ENCODE results near the gene NIPAL4. TPM values are rescaled to one million over a fixed set of nuclear protein-coding genes. Genes with fewer than 3 reads are reported as not detected.

The NIPAL4 gene
- total RNA-seq, 1 experiment from 2014 or later = not detected

DNA sequence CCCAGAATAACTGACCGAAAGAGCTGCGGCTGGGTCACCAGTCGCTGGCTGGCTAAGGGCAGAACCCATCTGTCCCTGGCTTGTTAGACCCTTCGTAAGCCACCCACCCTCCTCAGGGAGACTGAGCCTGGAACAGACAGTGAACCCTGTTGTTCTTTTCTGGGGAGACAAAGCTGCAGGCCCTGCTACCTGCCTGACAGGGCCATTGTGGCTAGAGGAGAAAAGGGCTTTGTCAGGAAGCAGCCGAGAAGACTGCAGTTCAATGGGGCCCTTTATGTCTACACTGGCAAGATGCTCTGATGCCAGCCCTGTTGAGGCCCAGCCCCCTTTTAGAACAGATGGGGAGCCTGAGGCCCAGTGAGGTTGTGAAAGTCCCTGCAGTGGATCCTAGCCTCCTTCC is 3.7 kb upstream of the NIPAL4 start:
- POLR2A ChIA-PET (ENCODE audit: low non-redundant PET) = no interaction called here
- H3K27me3 ChIP-seq (replicated peaks; ENCODE audit: insufficient read depth, low read depth, low read length, poor library complexity) = no peaks in the 10 kb centered on the region
- H3K4me1 ChIP-seq (ENCODE audit: insufficient read depth, low read length, poor library complexity, severe bottlenecking) = peaks cover 8% of the 10 kb centered on the region
- H3K36me3 ChIP-seq (ENCODE audit: insufficient read depth, low read length, poor library complexity, severe bottlenecking) = no peaks in the 10 kb centered on the region
- H3K9me3 ChIP-seq (ENCODE audit: low read depth, low read length, poor library complexity, severe bottlenecking) = no peaks in the 10 kb centered on the region
- DNase-seq (ENCODE audit: low spot score) = no peak
- no peak overlapping the region for H3K27ac ChIP-seq (ENCODE audit: low read depth, low read length, poor library complexity, severe bottlenecking)
- TF ChIP-seq CTCF (conservative IDR thresholded peaks at IDR 0.05; ENCODE audit: low read depth, low read length) (no peak), EZH2 (IDR thresholded peaks at IDR 0.05; ENCODE audit: borderline replicate concordance, low read depth, low read length, poor library complexity, severe bottlenecking) (no peak)
- CTCF ChIA-PET = no interaction called here
- intact Hi-C loops (cut with micrococcal nuclease; ENCODE audit: unreplicated experiment) = no loop called here
- H3K4me3 ChIP-seq (ENCODE audit: low read depth, low read length, poor library complexity, severe bottlenecking) = no peak overlapping the region
- BruUV-seq (replicated peaks) = no TSS peak

DNA sequence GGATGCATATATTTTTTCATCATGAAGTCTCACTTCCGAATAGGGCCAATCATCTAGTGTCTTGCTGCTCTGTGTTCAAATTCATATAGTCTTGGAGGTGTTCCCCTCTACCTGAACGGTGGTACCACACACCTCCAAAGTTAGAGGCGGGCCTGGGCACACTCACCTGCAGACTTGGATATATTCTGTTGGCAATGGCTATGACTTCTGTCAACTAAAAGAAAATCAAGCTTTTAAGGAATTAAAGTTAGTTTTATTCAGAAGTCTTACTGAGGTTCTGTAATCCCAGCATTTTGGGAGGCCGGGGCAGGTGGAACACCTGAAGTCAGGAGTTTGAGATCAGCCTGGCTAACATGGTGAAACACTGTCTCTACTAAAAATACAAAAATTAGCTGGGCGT is 2.6 kb upstream of the NIPAL4 start:
- TF ChIP-seq EZH2 (IDR thresholded peaks at IDR 0.05; ENCODE audit: borderline replicate concordance, low read depth, low read length, poor library complexity, severe bottlenecking) = no peak
- TF ChIP-seq CTCF (conservative IDR thresholded peaks at IDR 0.05; ENCODE audit: low read depth, low read length) = no peak
- Histone ChIP-seq H3K9me3 (ENCODE audit: low read depth, low read length, poor library complexity, severe bottlenecking) (no peaks in the 10 kb centered on the region), H3K27ac (ENCODE audit: low read depth, low read length, poor library complexity, severe bottlenecking) (no peak overlapping the region), H3K4me1 (ENCODE audit: insufficient read depth, low read length, poor library complexity, severe bottlenecking) (peaks cover 8% of the 10 kb centered on the region), H3K36me3 (ENCODE audit: insufficient read depth, low read length, poor library complexity, severe bottlenecking) (no peaks in the 10 kb centered on the region), H3K4me3 (ENCODE audit: low read depth, low read length, poor library complexity, severe bottlenecking) (no peak overlapping the region), H3K27me3 (replicated peaks; ENCODE audit: insufficient read depth, low read depth, low read length, poor library complexity) (no peaks in the 10 kb centered on the region)
- DNase-seq (ENCODE audit: low spot score) = no peak
- BruUV-seq (replicated peaks) = no TSS peak
- ChIA-PET CTCF (no interaction called here), POLR2A (ENCODE audit: low non-redundant PET) (no interaction called here)
- intact Hi-C loops (cut with micrococcal nuclease; ENCODE audit: unreplicated experiment) = no loop called here

DNA sequence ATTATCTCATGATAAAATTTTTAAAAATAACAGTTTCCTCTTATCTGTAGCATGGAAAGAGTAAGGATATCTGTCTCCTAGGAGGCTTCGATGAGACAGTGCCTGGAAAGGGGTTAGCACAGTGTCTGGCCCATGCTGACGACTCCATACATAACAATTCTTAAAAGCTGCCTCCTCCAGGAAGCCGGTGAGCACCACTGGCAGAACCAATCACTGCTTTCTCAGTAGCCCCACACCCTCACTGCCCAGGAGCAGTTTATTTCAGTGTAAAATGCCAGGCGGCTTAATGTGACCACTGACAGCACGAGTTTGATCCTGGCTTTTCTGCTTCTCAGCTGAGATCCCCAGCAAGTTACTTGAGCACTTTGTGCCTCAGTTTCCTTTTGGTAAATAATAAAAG is 1.2 kb upstream of the NIPAL4 start:
- intact Hi-C loops (cut with micrococcal nuclease; ENCODE audit: unreplicated experiment) = no loop called here
- CTCF ChIA-PET = no interaction called here
- BruUV-seq (replicated peaks) = no TSS peak

More for the DNA sequence above, 1.2 kb upstream of the NIPAL4 start:
- Histone ChIP-seq H3K27ac (ENCODE audit: low read depth, low read length, poor library complexity, severe bottlenecking) (no peak overlapping the region), H3K4me1 (ENCODE audit: insufficient read depth, low read length, poor library complexity, severe bottlenecking) (peaks cover 8% of the 10 kb centered on the region), H3K4me3 (ENCODE audit: low read depth, low read length, poor library complexity, severe bottlenecking) (no peak overlapping the region), H3K36me3 (ENCODE audit: insufficient read depth, low read length, poor library complexity, severe bottlenecking) (no peaks in the 10 kb centered on the region), H3K27me3 (replicated peaks; ENCODE audit: insufficient read depth, low read depth, low read length, poor library complexity) (no peaks in the 10 kb centered on the region), H3K9me3 (ENCODE audit: low read depth, low read length, poor library complexity, severe bottlenecking) (no peaks in the 10 kb centered on the region)
- TF ChIP-seq EZH2 (IDR thresholded peaks at IDR 0.05; ENCODE audit: borderline replicate concordance, low read depth, low read length, poor library complexity, severe bottlenecking) = no peak
- no peak for TF ChIP-seq CTCF (conservative IDR thresholded peaks at IDR 0.05; ENCODE audit: low read depth, low read length)
- POLR2A ChIA-PET (ENCODE audit: low non-redundant PET) = no interaction called here
- DNase-seq (ENCODE audit: low spot score) = no peak

Measured in A673 (cell line).